NCI-H187 treated with DMSO at 0.1 percent for 48 hours (cell line): ENCODE results near the gene LTBP2.
"Not testable (repeated sequence)": the region's sequence is repeated elsewhere in the genome, so short reads cannot be mapped to it uniquely, and the experiment has no call there.

Experiments
- DNase-seq: peaks from one replicate; lab custom pipeline; 2025; lab: John Stamatoyannopoulos, UW

The LTBP2 gene

DNA sequence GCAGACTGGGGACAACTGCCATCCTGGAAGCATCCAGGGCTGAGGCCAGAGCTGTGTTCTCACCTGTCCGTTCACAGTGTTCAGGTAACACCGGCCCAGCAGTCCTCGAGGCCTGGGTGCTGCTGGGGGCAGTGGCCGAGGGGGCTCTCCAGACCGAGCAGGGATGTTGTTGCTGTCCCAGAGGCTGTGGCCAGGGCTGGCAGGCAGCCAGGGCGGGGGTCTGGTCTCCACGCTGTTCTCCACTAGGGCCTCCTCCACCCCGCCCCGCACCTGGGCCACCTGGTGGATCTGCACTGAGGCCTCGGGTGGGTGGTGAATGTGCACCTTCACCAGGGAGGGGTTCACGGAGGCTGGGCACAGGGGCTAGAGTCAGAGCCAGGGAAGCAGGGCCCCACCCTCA is 61.0 kb downstream of the LTBP2 start:
- DNase-seq = no peak

- no peak for DNase-seq
These were observed 62.0 kb downstream of the LTBP2 start for GRCh38 chr14:74550071-74550470.

GRCh38 chr14:74549588-74549987 is 62.4 kb downstream of the LTBP2 start:
- DNase-seq = no peak

GRCh38 chr14:74548881-74549280 is 63.2 kb downstream of the LTBP2 start:
- DNase-seq = no peak

DNA sequence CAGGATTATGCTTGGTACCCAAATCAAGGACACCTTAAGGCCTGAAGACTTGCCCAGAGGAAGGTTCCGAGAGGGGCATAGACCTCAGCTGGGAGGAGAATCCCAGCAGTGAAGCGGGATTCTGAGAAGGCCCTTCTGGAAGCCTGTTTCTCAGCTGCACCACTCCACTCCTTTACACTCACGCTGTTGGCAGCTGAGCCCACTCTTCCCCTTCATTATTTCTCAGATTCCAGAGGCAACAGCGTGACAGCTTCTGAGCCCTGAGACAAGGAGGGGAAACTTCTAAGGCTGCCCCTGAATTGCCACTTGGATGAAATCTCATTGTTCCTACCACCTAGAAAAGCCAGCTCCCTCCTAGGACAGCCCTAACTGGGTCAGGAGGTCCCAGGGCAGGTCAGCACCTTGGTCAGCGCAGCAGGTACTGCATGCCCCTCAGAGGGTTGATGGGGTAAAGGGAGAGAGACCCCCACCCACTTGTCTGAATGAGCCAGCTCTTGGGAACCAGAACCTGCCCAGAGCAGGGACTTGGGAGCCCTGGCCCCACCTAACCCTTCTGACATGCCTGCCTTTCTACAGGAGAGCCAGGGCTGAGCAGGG is 64.6 kb downstream of the LTBP2 start:
- no peak for DNase-seq

GRCh38 chr14:74546416-74546815 is 65.6 kb downstream of the LTBP2 start:
- no peak for DNase-seq

GRCh38 chr14:74545386-74545785 is 66.7 kb downstream of the LTBP2 start:
- no peak for DNase-seq

DNA sequence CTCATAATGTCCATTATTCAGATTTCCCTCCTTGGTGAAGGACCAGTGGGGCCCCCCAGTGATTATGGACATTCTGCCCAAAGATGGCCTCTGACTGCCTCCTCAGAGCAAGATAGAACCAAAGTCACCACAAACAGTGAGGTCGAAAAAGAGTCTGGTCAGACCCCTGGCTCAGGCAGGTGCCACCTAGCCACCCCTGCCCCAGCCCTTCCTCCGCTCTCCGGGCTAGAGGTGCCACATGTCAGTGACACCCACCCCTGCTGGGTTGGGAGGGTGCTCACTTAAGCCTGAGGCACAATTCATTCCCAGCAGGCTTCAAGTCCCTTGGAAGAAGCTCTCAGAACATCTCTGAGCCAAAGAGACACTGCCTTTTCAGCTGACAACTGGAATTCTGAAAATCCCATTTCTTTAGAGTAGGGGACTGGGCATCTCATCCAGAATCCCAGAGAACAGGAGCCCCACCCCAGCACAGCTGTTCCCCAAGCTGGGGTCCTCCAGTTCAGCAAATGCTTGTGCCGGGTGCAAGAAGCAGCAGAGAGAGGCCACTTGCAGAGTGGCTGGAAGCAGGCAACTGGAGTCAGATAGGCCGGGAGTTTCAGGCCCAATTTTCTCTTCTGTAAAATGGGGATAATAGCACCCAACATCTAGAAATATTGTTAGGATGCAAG is 68.1 kb downstream of the LTBP2 start:
- DNase-seq = no peak

DNA sequence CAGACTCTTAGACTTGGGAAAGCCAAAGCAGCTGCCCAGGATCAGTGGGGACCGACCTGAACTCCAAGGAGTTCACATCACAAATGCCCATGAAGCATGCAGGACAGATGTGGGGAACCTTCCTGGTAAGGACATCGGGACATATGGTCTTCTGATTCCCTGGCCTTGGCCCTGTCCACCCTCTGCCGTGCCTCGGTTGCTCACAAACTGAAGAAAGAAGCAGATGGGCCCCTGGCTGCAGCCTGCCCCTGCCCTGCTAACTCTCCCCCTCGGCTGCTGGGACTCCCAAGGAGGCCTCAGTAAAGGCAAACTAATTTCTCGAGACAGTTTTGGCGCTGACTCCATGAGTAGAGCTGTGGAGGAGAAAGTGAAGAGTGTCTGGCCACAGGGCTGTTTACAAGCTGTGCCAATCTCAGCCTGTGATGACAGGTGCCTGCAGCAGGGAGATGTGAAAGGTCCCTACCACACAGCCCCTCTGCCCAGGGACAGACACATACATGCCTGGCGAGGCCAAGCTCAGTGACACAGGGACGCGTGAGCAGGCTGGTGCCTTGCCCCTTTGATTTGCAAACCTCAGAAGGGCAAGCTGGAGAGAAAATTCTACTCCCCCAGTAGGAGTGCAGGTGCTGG is 69.9 kb downstream of the LTBP2 start:
- no peak for DNase-seq

DNA sequence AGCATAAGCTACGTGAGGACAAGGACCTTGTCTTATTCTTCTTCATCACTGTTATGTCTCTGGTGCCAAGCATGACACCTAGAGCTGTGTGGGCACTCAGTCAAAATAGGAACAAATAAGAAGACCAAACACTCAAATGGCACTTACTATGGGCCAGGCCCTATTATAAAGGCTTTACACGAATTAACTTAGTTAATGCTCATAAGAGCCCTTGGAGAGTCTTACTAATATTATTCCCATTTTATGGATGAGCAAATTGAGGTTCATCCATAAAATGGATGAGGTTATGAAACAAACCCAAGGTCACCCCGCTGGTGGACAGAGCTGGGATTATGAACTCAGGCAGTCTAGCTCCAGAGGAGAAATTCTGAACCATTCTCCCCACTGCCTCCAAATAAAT is 70.8 kb downstream of the LTBP2 start:
- no peak for DNase-seq

DNA sequence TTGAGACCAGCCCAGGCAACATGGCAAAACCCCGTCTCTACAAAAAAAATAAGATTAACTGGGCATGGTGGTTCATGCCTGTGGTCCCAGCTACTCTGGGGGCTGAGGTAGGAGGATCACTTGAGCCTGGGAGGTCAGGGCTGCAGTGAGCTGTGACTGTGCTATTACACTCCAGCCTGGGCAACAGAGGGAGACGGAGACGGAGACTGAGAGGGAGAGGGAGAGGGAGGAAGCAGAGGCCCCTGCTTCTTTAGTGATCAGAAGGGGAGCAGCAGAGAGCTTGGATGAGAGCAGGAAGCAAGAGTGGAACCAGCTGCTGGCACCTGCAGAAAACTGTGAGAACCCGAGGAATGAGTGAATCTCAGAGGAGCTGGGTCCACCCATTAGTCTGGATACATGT is 72.5 kb downstream of the LTBP2 start:
- no peak for DNase-seq

GRCh38 chr14:74538411-74539391 is 73.3 kb downstream of the LTBP2 start:
- no peak for DNase-seq

DNA sequence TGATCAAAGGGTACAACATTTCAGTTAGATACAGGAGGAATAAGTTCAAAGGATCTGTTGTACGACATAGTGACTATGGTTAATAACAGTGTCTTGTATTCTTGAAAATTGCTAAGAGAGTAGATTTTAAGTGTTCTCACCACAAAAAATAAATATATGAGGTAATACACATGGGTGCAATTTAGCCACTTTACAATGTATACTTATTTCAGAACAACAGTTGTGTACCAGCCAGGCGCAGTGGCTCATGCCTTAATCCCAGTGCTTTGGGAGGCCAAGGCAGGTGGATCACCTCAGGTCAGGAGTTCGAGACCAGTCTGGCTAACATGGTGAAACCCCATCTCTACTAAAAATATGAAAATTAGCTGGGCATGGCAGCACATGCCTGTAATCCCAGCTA is 75.7 kb downstream of the LTBP2 start:
- not testable (repeated sequence) for DNase-seq

DNA sequence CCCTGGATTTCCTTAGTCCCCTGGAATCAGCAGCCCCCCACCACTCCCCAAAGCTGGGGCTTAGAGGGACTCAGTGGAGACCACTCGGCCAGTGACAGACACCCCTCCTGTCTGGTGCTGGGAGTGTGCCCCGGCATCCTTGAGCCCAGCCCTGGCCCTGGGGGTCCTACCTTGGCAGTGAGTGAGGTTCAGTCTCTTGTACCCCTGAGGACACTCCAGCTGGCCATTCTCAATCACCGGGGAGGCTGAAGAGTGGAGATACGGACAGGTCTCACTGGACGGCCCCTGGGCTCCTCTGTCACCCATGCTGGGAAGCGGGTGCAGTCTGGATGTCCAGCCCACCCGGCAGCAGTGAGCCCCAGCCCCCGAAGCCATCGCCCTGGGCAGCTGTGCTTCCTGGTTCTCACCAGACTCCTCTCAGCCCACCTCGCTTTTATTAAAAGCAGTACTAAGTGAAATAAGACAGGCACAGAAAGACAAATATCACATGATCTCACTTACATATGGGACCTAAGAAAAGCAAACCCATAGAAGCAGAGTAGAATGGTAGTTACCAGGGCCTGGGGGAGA is 76.2 kb downstream of the LTBP2 start:
- DNase-seq = no peak

DNA sequence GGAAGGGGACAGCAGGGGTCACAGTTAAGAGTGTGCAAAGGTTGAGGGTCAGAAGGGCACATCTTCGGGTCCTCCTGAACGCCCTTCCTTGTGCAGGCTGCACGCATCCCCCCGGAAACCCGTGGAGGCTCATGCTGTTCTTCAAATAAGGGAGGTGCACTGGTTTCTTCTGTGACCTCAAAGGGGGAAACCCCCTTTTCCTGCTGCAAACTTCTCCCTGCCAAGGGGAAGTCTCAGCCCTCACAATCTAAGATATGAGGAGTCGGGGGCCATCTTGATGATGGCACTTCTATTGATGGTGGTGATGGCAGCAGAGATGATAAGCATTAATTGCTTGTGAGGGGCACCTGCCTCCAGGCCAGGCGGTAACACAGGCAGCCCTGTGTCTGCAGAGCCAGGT is 78.5 kb downstream of the LTBP2 start:
- DNase-seq = no peak

- no peak for DNase-seq
These were observed 79.8 kb downstream of the LTBP2 start for GRCh38 chr14:74532246-74532645.

GRCh38 chr14:74531467-74531866 is 80.6 kb downstream of the LTBP2 start:
- no peak for DNase-seq

- DNase-seq = no peak
These were observed 81.0 kb downstream of the LTBP2 start for GRCh38 chr14:74531006-74531405.

DNA sequence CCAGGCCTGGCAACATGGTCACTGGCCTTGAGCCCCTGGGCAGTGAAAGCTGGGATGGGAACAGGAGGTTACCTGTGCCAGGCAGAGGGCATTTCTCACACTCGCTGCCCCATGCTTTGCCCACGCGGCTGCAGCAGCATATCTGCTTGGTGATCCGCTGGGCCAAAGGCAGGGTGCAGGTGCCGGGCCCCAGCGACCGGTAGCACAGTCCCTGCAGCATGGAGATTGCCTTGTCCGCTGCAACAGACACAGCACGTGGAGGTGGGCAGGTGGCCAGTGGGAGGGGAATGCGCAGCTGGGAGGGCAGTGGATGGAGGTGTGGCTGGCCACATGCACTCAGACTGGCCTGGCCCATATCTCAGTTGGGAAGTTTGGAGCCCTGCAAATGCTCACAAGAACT is 83.2 kb downstream of the LTBP2 start:
- DNase-seq = no peak

- DNase-seq = no peak
These were observed 83.6 kb downstream of the LTBP2 start for GRCh38 chr14:74528406-74528805.

- DNase-seq = no peak
These were observed 84.2 kb downstream of the LTBP2 start for GRCh38 chr14:74527736-74528280.
